Measurements from ENCODE around the gene NKPD1.

The NKPD1 gene, protein sequence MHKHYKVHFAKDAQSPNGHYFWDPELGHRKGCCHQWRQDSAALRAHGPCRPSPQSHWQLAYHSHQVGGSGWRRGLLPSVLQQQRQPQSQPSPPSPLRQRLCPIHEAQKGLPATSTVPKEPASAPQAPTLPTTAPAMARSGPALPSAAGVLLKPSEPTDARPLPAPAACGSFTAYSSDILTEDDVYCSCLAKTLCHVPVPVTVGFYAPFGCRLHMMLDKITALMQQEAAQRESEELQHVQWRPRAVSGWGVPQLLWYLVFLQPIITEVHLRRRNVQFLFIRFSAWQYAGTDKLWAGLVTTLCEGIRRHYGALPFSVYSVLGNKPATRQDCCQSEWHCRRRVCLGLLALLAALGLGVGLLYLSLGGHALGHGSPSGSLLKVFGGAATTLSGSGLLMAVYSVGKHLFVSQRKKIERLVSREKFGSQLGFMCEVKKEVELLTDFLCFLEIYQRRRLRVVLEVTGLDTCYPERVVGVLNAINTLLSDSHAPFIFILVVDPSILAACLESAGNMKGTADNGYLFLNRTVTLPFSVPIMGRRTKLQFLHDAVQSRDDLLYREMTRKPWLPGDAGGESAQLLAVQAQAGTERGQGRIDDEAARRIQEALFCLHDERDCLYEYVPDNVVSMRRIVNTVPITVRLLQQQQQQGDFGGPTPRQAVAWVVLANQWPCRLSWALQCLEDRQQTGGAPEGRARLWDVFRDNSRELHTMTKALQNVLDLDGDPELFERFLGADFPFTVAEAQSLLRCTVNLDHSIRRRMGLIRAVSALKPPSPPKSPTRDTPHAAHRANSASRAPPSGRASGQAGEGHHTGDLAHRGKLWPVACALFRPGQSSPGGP

DNA sequence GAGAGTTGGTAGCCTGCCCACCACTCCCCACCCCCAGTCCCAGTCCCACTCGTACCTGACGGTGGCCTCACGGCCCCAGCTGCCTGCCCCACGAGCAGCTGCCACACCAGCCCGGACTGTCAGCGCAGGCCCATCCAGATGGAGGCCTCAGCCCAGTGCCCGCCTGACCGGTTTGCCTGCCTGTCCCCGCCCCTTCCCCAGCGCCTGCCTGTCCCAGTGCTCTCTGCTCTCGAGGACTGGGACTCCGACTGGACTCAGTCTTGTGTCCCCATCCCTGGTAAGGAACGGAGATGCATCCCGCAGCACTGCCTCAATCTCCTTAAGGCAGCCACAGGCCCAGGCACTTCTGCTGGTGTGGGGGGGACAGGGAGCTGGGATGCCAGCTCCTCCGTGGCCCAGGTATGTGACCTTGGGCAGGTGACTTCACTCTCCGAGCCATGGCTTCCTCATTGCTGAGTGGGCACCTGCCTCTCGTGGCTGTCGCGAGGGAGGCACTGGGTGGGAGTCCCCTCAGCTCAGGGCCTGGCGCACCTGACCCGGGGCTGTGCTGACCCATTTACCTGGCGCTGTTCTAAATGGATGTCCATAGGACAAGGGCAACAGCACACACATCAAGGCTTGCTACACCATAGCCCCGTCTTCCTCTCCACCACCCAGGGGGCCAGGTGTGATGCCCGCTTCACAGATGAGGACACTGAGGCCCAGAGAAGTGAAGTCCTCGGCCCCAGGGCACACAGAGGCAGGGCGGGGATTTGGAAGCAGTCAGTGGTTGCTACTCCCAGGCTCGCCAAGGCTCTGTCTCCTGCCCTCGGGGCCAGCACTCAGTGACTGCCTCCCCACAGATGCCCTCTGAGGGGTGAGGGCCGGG, at the start of gene NKPD1:
NKPD1 (minus strand) TSS at position 113 of the 868 bp plus-strand sequence. CDS start 832 bp downstream, outside the sequence.
- TF ChIP-seq, protein P1, sequence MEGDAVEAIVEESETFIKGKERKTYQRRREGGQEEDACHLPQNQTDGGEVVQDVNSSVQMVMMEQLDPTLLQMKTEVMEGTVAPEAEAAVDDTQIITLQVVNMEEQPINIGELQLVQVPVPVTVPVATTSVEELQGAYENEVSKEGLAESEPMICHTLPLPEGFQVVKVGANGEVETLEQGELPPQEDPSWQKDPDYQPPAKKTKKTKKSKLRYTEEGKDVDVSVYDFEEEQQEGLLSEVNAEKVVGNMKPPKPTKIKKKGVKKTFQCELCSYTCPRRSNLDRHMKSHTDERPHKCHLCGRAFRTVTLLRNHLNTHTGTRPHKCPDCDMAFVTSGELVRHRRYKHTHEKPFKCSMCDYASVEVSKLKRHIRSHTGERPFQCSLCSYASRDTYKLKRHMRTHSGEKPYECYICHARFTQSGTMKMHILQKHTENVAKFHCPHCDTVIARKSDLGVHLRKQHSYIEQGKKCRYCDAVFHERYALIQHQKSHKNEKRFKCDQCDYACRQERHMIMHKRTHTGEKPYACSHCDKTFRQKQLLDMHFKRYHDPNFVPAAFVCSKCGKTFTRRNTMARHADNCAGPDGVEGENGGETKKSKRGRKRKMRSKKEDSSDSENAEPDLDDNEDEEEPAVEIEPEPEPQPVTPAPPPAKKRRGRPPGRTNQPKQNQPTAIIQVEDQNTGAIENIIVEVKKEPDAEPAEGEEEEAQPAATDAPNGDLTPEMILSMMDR (IDR thresholded peaks at IDR 0.05; ENCODE audit: low read depth, low read length) = no peak
- no peak within 1 kb of the TSS for H3K4me3 ChIP-seq (ENCODE audit: low read depth, low read length)

DNA sequence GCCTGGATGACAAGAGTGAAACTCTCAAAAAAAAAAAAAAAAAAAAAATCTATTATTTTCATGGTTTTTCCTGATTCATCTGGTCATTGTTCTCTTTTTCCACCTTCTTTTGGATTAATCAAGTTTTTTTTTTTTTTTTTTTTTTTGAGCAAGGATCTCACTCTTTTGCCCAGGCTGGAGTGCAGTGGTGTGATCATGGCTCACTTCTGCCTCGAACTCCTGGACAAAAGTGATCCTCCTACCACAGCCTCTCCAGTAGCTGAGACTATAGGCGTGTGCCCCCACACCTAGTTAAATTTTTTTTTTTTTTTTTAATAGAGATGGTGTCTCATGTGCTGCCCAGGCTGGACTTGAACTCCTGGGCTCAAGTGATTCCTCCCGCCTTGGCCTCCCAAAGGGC, 45.5 kb upstream of the NKPD1 start:
- H3K4me3 ChIP-seq (ENCODE audit: low read depth, low read length) = no peak overlapping the region
- TF ChIP-seq, protein P1 (IDR thresholded peaks at IDR 0.05; ENCODE audit: low read depth, low read length) = no peak

DNA sequence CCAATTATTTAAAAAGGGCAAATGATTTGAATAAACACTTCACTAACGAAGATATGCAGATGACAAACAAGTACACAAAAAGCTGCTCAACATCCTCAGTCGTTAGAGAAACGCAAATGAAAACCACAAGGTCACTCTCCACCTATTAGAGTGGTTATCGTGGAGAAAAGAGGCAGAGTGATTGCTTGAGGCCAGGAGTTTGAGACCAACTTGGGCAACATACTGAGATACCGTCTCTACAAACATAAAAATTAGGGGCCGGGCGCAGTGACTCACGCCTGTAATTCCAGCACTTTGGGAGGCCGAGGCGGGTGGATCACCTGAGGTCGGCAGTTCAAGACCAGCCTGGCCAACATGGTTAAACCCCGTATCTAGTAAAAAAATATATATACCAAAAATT, 45.0 kb upstream of the NKPD1 start:
- TF ChIP-seq, protein P1 (IDR thresholded peaks at IDR 0.05; ENCODE audit: low read depth, low read length) = no peak
- no peak overlapping the region for H3K4me3 ChIP-seq (ENCODE audit: low read depth, low read length)

DNA sequence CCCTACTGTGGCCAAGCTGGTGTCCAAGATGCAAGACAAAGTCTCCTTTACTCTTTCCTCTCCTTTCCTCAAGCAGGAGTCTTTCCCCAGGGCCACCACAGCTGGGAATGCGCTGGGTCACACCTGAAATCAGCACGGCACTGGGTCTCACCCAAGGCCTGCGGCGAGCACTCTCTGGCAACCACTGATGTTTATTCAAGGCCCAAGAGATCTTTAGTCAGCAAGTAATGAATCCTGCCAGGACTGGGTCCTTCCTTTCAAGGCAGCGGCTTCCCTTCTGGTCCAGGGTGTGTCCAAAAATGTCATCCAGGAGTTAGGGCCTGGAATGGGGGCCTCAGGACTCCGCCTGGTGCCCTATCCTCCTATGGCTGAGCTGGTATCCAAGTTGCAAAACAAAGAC, 41.9 kb upstream of the NKPD1 start:
- no peak overlapping the region for H3K4me3 ChIP-seq (ENCODE audit: low read depth, low read length)
- TF ChIP-seq, protein P1 (IDR thresholded peaks at IDR 0.05; ENCODE audit: low read depth, low read length) = no peak

DNA sequence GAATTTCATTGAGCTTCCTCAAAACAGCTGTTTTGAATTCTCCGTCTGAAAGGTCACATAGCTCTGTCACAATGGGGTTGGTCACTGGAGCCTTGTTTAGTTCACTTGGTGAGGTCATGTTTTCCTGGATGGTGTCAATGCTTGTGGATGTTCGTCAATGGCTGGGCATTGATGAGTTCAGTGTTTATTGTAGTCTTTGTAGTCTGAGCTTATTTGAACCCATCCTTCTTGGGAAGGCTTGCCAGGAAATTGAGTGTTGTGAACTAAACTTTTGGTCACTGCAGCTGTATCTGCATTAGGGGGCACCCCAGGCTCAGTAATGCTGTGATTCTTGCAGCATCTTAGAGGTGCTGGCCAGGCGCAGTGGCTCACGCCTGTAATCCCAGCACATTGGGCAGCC, 39.8 kb upstream of the NKPD1 start:
- no peak overlapping the region for H3K4me3 ChIP-seq (ENCODE audit: low read depth, low read length)
- TF ChIP-seq, protein P1 (IDR thresholded peaks at IDR 0.05; ENCODE audit: low read depth, low read length) = peak; percentile 46

DNA sequence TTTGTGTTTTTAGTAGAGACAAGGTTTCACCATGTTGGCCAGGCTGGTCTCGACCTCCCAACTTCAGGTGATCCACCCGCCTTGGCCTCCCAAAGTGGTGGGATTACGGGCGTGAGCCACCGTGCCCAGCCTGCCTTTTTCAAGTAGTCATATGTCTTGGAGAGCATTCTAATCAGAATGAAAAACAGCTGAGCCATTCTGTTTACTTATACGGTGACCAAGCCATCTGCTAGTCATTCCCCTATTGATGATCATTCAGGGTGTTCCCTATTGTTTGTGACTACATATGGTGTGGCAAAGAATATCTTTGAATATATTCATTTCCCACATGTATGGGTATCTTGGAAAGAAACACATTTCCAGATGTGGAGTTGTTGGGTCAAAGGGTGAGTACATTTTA, 35.0 kb upstream of the NKPD1 start:
- H3K4me3 ChIP-seq (ENCODE audit: low read depth, low read length) = no peak overlapping the region
- TF ChIP-seq, protein P1 (IDR thresholded peaks at IDR 0.05; ENCODE audit: low read depth, low read length) = no peak
